Gastrocnemius medialis (tissue), 4 donors: ENCODE measurements around the gene TRIM23. TPM values are rescaled to one million over a fixed set of nuclear protein-coding genes. Genes with fewer than 3 reads are reported as not detected.

Experiments
- ATAC-seq, 2 donors: fragments of 150-250 bp; one replicate each; pipeline ENCODE4 v1.9.1; 2016
- DNase-seq, 2 donors: peaks; one replicate each; pipeline ENCODE4 v3.0.0-alpha.2; 2019
- H3K27ac ChIP-seq, 4 donors: fragments of 200-600 bp; sonication (generic); 1 replicate in 1 of 4; 2 replicates in 3 of 4; pipeline ENCODE4 v1.5.1; 2016 to 2018; ENCODE audit warnings: mild to moderate bottlenecking in 2 of 4, moderate library complexity in 1 of 4
- H3K27me3 ChIP-seq, 3 donors: fragments of 200-600 bp; sonication (generic) in 2 of 3; 1 replicate in 1 of 3; 2 replicates in 2 of 3; pipeline versions ENCODE4 v1.5.1 to v1.6.0; 2016 to 2019; ENCODE audit warnings: mild to moderate bottlenecking in 1 of 3, moderate library complexity in 1 of 3
- H3K36me3 ChIP-seq, 2 donors: fragments of 200-600 bp; sonication (generic) in 1 of 2; one replicate each; pipeline ENCODE4 v1.5.1; 2017 to 2018
- H3K4me1 ChIP-seq, 2 donors: fragments of 200-600 bp; sonication (generic) in 1 of 2; one replicate each; pipeline ENCODE4 v1.5.1; 2016 to 2017; ENCODE audit warnings: mild to moderate bottlenecking in 2 of 2
- H3K4me3 ChIP-seq, 4 donors: fragments of 200-600 bp; sonication (generic) in 3 of 4; 1 replicate in 1 of 4; 2 replicates in 3 of 4; pipeline ENCODE4 v1.5.1; 2016 to 2019; ENCODE audit warnings: mild to moderate bottlenecking in 2 of 4
- H3K9me3 ChIP-seq, 3 donors: fragments of 200-600 bp; sonication (generic) in 2 of 3; 1 replicate in 1 of 3; 2 replicates in 2 of 3; pipeline ENCODE4 v1.5.1; 2016 to 2019
- POLR2A ChIP-seq, 2 donors: fragments of 450-650 bp; IDR thresholded peaks; one replicate each; pipeline ENCODE4 v1.6.1; 2017; ENCODE audit warnings: antibody characterized with exemption in 2 of 2, mild to moderate bottlenecking in 2 of 2, moderate library complexity in 2 of 2
- in situ Hi-C, 4 donors: fragments of 200-750 bp; cut with MboI; loops; one replicate each; pipeline versions ENCODE4 v1.15.0 to v1.8.0; 2017; ENCODE audit warnings: low sequenced_read_pairs in 4 of 4
- intact Hi-C: fragments of 100-400 bp; cut with DNase I; formaldehyde crosslinking; loops from one replicate; pipeline ENCODE4 v1.15.1; 2023; ENCODE audit warnings: low total_unique reads
- total RNA-seq, 4 donors: library from RNA; depleted of rRNA; stranded (reverse); fragments of >200 nt; gene quantifications; one replicate each; pipeline versions ENCODE4 v1.1.0 to v1.2.3, GENCODE V29; 2016
- TF ChIP-seq, protein P1 (sequence below), 5 experiments: fragments of 450-650 bp in 3 of 5; fragments of 200-600 bp in 2 of 5; sonication (generic) in 2 of 5; IDR thresholded peaks in 4 of 5; conservative IDR thresholded peaks in 1 of 5; 1 replicate in 4 of 5; 2 replicates in 1 of 5; pipeline ENCODE4 v1.5.1; 2016 to 2019; ENCODE audit warnings: antibody characterized with exemption in 5 of 5, mild to moderate bottlenecking in 3 of 5, moderate library complexity in 3 of 5

TRIM23 gene
- total RNA-seq, 4 donors from 2014 or later = 17.0 to 26.1 (median 22.1) TPM

GRCh38 chr5:65654713-65655112, 30.6 kb upstream of the TRIM23 start:
- no peak overlapping the region for H3K27ac ChIP-seq
- H3K27me3 ChIP-seq = no peaks in the 10 kb centered on the region
- H3K9me3 ChIP-seq = no peaks in the 10 kb centered on the region
- no peak for DNase-seq
- H3K36me3 ChIP-seq = peaks cover 0 to 12% of the 10 kb centered on the region in 2 donors
- in situ Hi-C loops (no loop called here), intact Hi-C loops (no loop called here)
- no peaks in the 10 kb centered on the region for H3K4me1 ChIP-seq
- TF ChIP-seq, protein P1, sequence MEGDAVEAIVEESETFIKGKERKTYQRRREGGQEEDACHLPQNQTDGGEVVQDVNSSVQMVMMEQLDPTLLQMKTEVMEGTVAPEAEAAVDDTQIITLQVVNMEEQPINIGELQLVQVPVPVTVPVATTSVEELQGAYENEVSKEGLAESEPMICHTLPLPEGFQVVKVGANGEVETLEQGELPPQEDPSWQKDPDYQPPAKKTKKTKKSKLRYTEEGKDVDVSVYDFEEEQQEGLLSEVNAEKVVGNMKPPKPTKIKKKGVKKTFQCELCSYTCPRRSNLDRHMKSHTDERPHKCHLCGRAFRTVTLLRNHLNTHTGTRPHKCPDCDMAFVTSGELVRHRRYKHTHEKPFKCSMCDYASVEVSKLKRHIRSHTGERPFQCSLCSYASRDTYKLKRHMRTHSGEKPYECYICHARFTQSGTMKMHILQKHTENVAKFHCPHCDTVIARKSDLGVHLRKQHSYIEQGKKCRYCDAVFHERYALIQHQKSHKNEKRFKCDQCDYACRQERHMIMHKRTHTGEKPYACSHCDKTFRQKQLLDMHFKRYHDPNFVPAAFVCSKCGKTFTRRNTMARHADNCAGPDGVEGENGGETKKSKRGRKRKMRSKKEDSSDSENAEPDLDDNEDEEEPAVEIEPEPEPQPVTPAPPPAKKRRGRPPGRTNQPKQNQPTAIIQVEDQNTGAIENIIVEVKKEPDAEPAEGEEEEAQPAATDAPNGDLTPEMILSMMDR (IDR thresholded peaks at IDR 0.05 in 4 of 5, conservative IDR thresholded peaks at IDR 0.05 in 1 of 5) = no peak
- no peak for TF ChIP-seq POLR2A (IDR thresholded peaks at IDR 0.05)
- H3K4me3 ChIP-seq = no peak overlapping the region
- ATAC-seq = no peak

DNA sequence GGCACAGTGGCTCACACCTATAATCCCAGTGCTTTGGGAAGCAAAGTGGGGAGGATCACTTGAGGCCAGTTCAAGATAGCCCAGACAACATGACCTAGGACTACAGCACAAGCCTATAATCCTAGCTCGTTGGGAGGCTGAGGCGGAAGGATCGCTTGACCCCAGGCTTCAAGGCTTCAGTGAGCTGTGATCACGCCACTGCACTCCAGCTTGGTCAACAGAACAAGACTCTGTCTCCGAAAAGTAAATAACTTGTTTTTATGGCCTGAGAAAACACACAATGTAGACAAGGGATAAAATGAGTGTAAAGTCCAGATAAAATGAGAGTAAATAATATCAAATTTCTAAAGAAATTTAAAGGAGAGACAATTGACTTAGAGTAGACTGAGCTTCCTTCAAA, 27.0 kb upstream of the TRIM23 start:
- in situ Hi-C loops = no loop called here
- TF ChIP-seq POLR2A (IDR thresholded peaks at IDR 0.05) = no peak
- TF ChIP-seq, protein P1 (IDR thresholded peaks at IDR 0.05 in 4 of 5, conservative IDR thresholded peaks at IDR 0.05 in 1 of 5) = no peak
- no peaks in the 10 kb centered on the region for H3K9me3 ChIP-seq
- H3K27ac ChIP-seq = no peak overlapping the region
- no peak overlapping the region for H3K4me3 ChIP-seq
- H3K4me1 ChIP-seq = no peaks in the 10 kb centered on the region
- H3K27me3 ChIP-seq = no peaks in the 10 kb centered on the region
- peaks cover 0 to 12% of the 10 kb centered on the region in 2 donors for H3K36me3 ChIP-seq
- no peak for ATAC-seq
- no peak for DNase-seq
- intact Hi-C loops = no loop called here

GRCh38 chr5:65647941-65648340, 23.8 kb upstream of the TRIM23 start:
- TF ChIP-seq POLR2A (IDR thresholded peaks at IDR 0.05) = no peak
- TF ChIP-seq, protein P1 (IDR thresholded peaks at IDR 0.05 in 4 of 5, conservative IDR thresholded peaks at IDR 0.05 in 1 of 5) = no peak
- Histone ChIP-seq H3K27me3 (no peaks in the 10 kb centered on the region), H3K9me3 (no peaks in the 10 kb centered on the region), H3K4me1 (no peaks in the 10 kb centered on the region), H3K27ac (no peak overlapping the region), H3K4me3 (no peak overlapping the region), H3K36me3 (peaks cover 0 to 12% of the 10 kb centered on the region in 2 donors)
- intact Hi-C loops (no loop called here), in situ Hi-C loops (no loop called here)
- ATAC-seq = no peak
- DNase-seq = no peak

GRCh38 chr5:65646938-65647337, 22.8 kb upstream of the TRIM23 start:
- no peak for TF ChIP-seq POLR2A (IDR thresholded peaks at IDR 0.05)
- TF ChIP-seq, protein P1 (IDR thresholded peaks at IDR 0.05 in 4 of 5, conservative IDR thresholded peaks at IDR 0.05 in 1 of 5) = no peak
- in situ Hi-C loops = no loop called here
- H3K36me3 ChIP-seq = peaks cover 0 to 12% of the 10 kb centered on the region in 2 donors
- no peak for ATAC-seq
- no peaks in the 10 kb centered on the region for H3K9me3 ChIP-seq
- no peak overlapping the region for H3K27ac ChIP-seq
- no peak overlapping the region for H3K4me3 ChIP-seq
- intact Hi-C loops = no loop called here
- DNase-seq = no peak
- H3K27me3 ChIP-seq = no peaks in the 10 kb centered on the region
- H3K4me1 ChIP-seq = no peaks in the 10 kb centered on the region

- Histone ChIP-seq H3K27ac (no peak overlapping the region), H3K4me1 (no peaks in the 10 kb centered on the region), H3K36me3 (peaks cover 0 to 39% of the 10 kb centered on the region in 2 donors), H3K27me3 (no peaks in the 10 kb centered on the region), H3K9me3 (no peaks in the 10 kb centered on the region), H3K4me3 (no peak overlapping the region)
- in situ Hi-C loops (no loop called here), intact Hi-C loops (no loop called here)
- no peak for DNase-seq
- TF ChIP-seq, protein P1 (IDR thresholded peaks at IDR 0.05 in 4 of 5, conservative IDR thresholded peaks at IDR 0.05 in 1 of 5) = no peak
- TF ChIP-seq POLR2A (IDR thresholded peaks at IDR 0.05) = no peak
- ATAC-seq = no peak
These were observed 16.1 kb upstream of the TRIM23 start for GRCh38 chr5:65640240-65640639.
